Suprapubic skin (tissue), 4 donors: Measurements from ENCODE around the gene ACSS1. TPM values are rescaled to one million over a fixed set of nuclear protein-coding genes. Genes with fewer than 3 reads are reported as not detected.

Source experiments
- DNase-seq, 2 donors: peaks; one replicate each; pipeline ENCODE4 v3.0.0-alpha.2; 2019; ENCODE audit warnings: low spot score in 2 of 2
- H3K27ac ChIP-seq: fragments of 200-600 bp; sonication (generic); one replicate; pipeline ENCODE4 v1.5.1; 2019
- H3K27me3 ChIP-seq: fragments of 200-600 bp; sonication (generic); one replicate; pipeline ENCODE4 v1.5.1; 2019
- H3K36me3 ChIP-seq: fragments of 200-600 bp; sonication (generic); one replicate; pipeline ENCODE4 v1.5.1; 2019
- H3K4me1 ChIP-seq: fragments of 200-600 bp; sonication (generic); one replicate; pipeline ENCODE4 v1.5.1; 2019
- H3K4me3 ChIP-seq: fragments of 200-600 bp; sonication (generic); one replicate; pipeline ENCODE4 v1.5.1; 2019; ENCODE audit warnings: mild to moderate bottlenecking
- H3K9me3 ChIP-seq: fragments of 200-600 bp; sonication (generic); one replicate; pipeline ENCODE4 v1.5.1; 2019
- EP300 ChIP-seq: sonication (generic); formaldehyde crosslinking; IDR thresholded peaks from one replicate; pipeline ENCODE4 v1.6.1; 2017; ENCODE audit warnings: antibody characterized with exemption
- POLR2A ChIP-seq, 2 donors: fragments of 450-650 bp; IDR thresholded peaks; one replicate each; pipeline ENCODE4 v1.6.1; 2017; ENCODE audit warnings: antibody characterized with exemption in 2 of 2, mild to moderate bottlenecking in 2 of 2, moderate library complexity in 2 of 2
- POLR2AphosphoS5 ChIP-seq, 3 donors: sonication (generic); formaldehyde crosslinking; IDR thresholded peaks; one replicate each; pipeline ENCODE4 v1.6.1; 2017; ENCODE audit warnings: antibody characterized with exemption in 3 of 3
- WGBS: methylation state at CpG from one replicate; pipeline ENCODE4 v1.1.5; 2018; 5-methylcytosine and 5-hydroxymethylcytosine counted together
- total RNA-seq, 4 donors: library from RNA; depleted of rRNA; stranded (reverse); fragments of >200 nt; gene quantifications; one replicate each; pipeline ENCODE4 v1.1.0, GENCODE V29; 2016
- TF ChIP-seq, protein P1 (sequence below), 2 donors: fragments of 200-600 bp in 1 of 2; fragments of 450-650 bp in 1 of 2; sonication (generic) in 1 of 2; IDR thresholded peaks; one replicate each; pipeline ENCODE4 v1.5.1; 2016 to 2019; ENCODE audit warnings: antibody characterized with exemption in 2 of 2, mild to moderate bottlenecking in 1 of 2, moderate library complexity in 1 of 2

ACSS1 gene
- total RNA-seq, 4 donors from 2014 or later, result 29.0 to 80.0 (median 47.6) TPM

DNA sequence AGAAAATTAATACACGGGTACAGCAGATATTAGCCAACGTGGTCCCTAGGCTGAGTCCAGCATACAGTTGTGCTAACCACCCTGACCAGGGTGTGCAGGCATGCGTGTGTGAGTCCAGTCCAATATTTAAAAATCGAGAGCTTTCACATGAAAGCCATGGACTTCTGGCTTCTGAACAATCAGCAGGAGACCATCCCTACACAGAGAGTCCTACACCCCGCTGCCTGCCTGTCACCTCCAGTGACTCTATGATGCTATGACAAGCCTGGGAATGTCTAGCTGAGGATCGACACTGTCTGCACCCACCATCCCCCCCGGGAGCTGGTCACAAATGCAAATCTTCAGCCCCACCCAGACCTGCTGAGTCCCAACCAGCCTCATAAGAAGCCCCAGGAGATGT, 7.9 kb downstream of the ACSS1 start:
- H3K27ac ChIP-seq, result peak overlapping the region; percentile 6
- TF ChIP-seq, protein P1, sequence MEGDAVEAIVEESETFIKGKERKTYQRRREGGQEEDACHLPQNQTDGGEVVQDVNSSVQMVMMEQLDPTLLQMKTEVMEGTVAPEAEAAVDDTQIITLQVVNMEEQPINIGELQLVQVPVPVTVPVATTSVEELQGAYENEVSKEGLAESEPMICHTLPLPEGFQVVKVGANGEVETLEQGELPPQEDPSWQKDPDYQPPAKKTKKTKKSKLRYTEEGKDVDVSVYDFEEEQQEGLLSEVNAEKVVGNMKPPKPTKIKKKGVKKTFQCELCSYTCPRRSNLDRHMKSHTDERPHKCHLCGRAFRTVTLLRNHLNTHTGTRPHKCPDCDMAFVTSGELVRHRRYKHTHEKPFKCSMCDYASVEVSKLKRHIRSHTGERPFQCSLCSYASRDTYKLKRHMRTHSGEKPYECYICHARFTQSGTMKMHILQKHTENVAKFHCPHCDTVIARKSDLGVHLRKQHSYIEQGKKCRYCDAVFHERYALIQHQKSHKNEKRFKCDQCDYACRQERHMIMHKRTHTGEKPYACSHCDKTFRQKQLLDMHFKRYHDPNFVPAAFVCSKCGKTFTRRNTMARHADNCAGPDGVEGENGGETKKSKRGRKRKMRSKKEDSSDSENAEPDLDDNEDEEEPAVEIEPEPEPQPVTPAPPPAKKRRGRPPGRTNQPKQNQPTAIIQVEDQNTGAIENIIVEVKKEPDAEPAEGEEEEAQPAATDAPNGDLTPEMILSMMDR (IDR thresholded peaks at IDR 0.05), result no peak
- TF ChIP-seq EP300 (no peak), POLR2A (IDR thresholded peaks at IDR 0.05) (no peak)
- H3K27me3 ChIP-seq, result no peaks in the 10 kb centered on the region
- DNase-seq, result no peak
- no peak overlapping the region for H3K4me3 ChIP-seq
- H3K4me1 ChIP-seq, result peaks cover 88% of the 10 kb centered on the region
- no peaks in the 10 kb centered on the region for H3K9me3 ChIP-seq
- WGBS, result 58% methylated on average over 7 of the region's 7 CpGs
- peaks cover 17% of the 10 kb centered on the region for H3K36me3 ChIP-seq

DNA sequence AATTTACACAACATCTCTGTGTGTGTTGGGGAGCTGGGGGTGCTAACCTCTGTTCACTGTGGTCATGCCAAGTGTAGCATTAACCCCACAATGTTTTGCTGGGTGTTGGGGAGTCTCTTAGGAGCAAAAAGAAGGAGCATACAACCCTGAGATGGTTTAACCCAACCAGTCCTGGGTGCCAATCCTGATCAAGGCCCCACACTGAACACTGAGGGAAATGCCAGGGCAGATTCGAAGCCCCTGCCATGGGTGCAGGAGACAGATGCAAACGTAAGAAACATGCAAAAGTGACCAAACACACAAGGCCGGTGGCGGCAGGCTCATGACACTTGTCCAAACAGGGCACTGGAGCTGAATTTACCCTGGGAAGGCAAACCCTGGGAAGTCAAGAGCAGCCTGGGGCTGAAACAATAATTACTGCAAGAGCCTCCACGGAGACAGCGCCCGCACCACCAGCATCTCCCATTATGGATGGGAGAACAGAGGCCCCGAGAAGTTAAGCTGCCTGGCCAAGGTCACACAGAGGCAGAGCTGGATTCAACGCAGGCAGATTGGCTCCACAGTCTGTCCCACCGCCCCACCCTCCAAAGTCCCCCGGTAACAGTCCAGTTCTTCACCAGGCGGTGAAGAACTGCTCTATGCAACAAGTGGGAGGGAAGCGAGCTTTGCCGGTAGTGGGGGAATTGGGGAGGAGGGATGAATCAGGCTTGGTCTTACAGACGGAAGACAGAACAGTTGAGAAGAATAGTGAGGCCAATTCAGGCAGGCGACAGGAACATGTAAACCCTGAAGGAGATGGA, 8.5 kb downstream of the ACSS1 start:
- H3K27ac ChIP-seq, result peak overlapping the region; percentile 6
- H3K9me3 ChIP-seq, result no peaks in the 10 kb centered on the region
- H3K4me1 ChIP-seq, result peaks cover 86% of the 10 kb centered on the region
- H3K4me3 ChIP-seq, result no peak overlapping the region
- peaks cover 17% of the 10 kb centered on the region for H3K36me3 ChIP-seq
- H3K27me3 ChIP-seq, result no peaks in the 10 kb centered on the region
- DNase-seq, result peak in 1 of 2 donors; percentile 61
- TF ChIP-seq POLR2A (IDR thresholded peaks at IDR 0.05), result no peak
- no peak for TF ChIP-seq POLR2AphosphoS5 (IDR thresholded peaks at IDR 0.05)
- TF ChIP-seq, protein P1 (IDR thresholded peaks at IDR 0.05), result no peak
- TF ChIP-seq EP300, result no peak
- WGBS, result 70% methylated on average over 16 of the region's 16 CpGs

DNA sequence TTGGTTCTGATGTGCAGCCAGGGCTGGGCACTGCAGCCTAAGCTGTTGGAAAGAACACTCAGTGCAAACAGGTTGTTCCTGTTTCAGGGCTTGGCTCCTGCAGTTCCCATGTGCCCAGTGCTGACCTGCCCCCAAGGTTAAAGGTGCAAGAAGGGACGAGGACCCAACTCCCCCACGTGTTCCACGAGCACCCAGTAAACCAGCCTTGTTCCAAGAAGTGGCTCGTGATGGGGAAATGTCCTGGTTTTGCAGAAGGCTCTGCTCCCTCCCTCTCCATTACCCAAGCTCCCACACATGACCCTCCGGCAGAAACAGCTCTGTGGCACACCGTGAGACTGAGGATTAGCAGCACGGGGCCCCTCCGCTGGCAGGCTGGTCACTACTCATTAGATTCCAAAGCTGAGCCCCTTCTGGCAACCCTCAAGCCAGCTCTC, 9.4 kb downstream of the ACSS1 start:
- TF ChIP-seq, protein P1 (IDR thresholded peaks at IDR 0.05), result no peak
- TF ChIP-seq POLR2A (IDR thresholded peaks at IDR 0.05) (no peak), EP300 (no peak), POLR2AphosphoS5 (IDR thresholded peaks at IDR 0.05) (no peak)
- Histone ChIP-seq H3K4me1 (peaks cover 81% of the 10 kb centered on the region), H3K27me3 (no peaks in the 10 kb centered on the region), H3K9me3 (no peaks in the 10 kb centered on the region), H3K27ac (no peak overlapping the region), H3K4me3 (no peak overlapping the region), H3K36me3 (peaks cover 17% of the 10 kb centered on the region)
- 46% methylated on average over 8 of the region's 8 CpGs for WGBS
- peak in 1 of 2 donors; percentile 54 for DNase-seq

DNA sequence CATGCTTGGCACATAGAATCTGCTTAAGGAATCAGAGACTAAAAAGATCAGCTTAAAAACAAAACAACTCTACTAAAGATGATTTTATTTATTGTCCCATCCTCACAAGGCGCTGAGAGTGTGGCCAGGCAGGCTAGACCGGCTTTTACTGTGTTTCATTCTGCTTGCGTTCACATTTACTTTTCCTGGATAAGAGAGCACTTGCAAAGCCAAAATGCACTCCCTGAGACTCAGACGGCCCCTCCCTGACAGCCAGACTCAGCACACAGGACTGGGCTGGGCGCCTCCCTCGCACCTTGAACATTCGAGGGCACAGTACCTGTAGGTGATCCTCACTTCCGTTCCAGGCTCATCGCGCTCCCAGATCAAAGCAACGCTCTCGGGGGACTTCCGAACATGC, 10.2 kb downstream of the ACSS1 start:
- Histone ChIP-seq H3K36me3 (peaks cover 17% of the 10 kb centered on the region), H3K4me3 (no peak overlapping the region), H3K9me3 (no peaks in the 10 kb centered on the region), H3K27ac (no peak overlapping the region), H3K4me1 (peaks cover 81% of the 10 kb centered on the region), H3K27me3 (no peaks in the 10 kb centered on the region)
- peak in 1 of 2 donors; percentile 60 for DNase-seq
- WGBS, result 58% methylated on average over 11 of the region's 13 CpGs
- TF ChIP-seq POLR2AphosphoS5 (IDR thresholded peaks at IDR 0.05) (peak in 1 of 3 donors; percentile 42), POLR2A (IDR thresholded peaks at IDR 0.05) (no peak), EP300 (no peak)
- TF ChIP-seq, protein P1 (IDR thresholded peaks at IDR 0.05), result no peak

DNA sequence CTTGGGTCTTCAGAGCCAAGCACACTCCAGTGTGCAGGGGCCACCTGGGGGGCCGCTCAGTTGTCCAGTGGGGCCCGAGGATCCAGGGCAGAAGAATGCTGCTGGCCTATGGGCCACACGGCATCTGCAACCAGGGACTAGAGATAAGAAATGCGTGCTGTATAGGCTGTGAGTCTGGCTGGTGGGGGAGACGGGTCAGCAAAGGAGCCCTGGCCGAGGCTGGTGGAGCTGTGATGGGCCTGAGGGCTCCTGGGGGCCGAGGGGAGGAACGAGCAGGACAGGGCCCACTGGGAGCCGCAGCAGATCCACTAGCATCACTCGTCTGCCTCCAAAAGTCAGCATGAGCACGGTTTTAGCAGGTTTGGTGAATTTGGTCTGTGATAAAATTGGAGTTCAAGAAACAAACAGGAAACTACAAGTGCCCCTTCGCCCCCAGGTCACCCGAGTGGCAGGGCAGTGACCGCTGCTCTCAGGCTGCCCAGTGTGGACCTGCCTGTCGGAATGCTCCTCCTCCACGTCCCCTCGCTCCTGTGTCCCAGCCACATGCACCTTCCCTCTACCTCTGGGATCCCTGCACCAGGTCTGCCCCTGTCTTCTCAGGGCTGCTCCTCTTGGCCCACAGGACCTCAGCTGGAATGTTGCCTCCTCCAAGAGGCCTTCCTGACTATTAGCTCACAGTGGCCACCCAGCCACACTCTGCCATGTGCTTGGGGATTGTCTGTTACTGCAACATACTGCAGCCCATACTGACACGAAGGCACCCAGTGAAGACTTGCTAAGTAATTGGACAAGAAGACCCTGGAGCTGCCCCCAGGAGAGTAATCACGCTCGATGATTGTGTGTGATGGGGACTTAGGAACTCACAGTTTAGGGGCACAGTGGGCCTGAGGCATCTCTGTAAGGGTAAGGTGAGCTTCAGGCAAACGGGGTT, 10.9 kb downstream of the ACSS1 start:
- Histone ChIP-seq H3K4me1 (peaks cover 81% of the 10 kb centered on the region), H3K36me3 (peaks cover 17% of the 10 kb centered on the region), H3K27ac (no peak overlapping the region), H3K27me3 (no peaks in the 10 kb centered on the region), H3K9me3 (no peaks in the 10 kb centered on the region), H3K4me3 (no peak overlapping the region)
- TF ChIP-seq POLR2AphosphoS5 (IDR thresholded peaks at IDR 0.05) (no peak), POLR2A (IDR thresholded peaks at IDR 0.05) (no peak), EP300 (no peak)
- TF ChIP-seq, protein P1 (IDR thresholded peaks at IDR 0.05), result no peak
- peak in 1 of 2 donors; percentile 49 for DNase-seq
- WGBS, result 84% methylated on average over 17 of the region's 21 CpGs
